GM21717 (cell line): Measurements from ENCODE around the gene EGR4.

ENCODE experiments used
- ATAC-seq: cut with Tn5 transposase; IDR thresholded peaks from one replicate; pipeline ENCODE4 v1.9.1; 2021; ENCODE audit warnings: mild to moderate bottlenecking, moderate library complexity; ENCODE audit not compliant: unreplicated experiment

EGR4 gene

DNA sequence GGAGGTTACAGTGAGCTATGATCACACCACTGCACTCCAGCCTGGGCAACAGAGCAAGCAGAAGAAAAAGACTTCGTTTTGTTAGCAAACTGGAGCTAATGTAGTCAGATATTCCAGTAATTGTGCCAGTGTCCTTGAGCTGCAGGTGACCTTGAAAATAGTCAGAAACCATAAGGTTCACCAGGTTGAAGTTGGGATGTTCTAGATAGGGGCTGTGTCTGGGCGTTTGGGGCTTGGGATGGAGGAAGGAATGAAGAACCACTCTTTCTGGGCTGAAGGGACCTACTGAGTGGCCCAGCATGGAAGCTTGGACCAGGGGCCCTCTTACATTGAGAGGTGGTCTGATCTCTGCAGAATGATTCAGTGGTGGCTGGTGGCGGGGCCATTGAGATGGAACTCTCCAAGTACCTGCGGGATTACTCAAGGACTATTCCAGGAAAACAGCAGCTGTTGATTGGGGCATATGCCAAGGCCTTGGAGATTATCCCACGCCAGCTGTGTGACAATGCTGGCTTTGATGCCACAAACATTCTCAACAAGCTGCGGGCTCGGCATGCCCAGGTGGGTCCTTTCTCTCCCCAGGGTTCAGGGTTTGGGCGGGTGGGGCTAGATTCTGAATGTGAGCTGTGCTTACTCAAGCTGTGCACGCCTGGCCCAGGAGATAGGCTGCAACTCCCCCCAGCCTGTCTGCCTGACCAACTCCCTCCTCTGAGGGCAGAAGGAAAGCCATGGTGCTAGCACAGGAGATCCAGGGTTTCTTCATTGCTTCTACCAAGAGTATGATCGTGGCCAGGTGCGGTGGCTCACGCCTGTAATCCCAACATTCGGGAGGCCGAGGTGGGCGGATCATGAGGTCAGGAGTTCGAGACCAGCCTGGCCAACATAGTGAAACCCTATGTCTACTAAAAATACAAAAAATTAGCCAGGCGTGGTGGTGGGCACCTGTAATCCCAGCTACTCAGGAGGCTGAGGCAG is 42.2 kb downstream of the EGR4 start:
- no peak for ATAC-seq

DNA sequence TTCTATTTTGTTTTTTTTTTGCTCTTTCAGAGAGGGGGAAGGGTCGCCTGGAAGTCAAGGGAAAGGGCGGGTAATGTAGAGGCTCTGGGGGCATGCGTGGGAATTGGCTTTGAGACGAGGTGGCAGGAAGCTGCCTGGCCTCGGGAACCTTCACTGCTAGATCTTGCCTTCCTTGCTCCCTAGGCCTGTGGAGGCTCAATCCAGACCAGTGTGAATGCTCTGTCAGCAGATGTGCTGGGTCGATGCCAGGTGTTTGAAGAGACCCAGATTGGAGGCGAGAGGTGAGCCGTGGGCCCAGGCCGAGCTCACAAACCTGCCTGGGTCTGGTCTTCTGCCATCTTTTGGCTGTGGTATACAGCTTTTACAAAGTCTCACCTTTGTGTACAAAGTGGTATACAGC is 43.7 kb downstream of the EGR4 start:
- ATAC-seq = no peak

DNA sequence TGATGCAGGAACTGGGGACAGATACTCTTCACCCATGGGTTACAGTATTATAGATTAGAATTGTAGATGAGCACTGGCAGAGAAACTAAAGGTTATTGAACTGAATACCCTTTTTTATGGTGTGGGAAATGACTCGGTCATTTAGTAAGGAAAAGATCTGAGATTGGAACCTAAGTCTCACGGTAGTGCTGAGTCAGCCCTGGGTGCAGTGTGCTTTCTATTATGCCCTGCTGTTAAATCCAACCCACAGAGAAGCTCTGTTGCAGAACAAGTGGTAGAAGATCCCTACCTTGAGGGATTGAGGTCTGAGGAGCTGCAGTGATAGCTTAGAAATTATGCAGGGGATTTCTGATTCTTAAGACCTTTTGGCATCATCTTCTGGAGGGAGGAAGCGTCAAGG is 46.5 kb downstream of the EGR4 start:
- ATAC-seq = no peak

DNA sequence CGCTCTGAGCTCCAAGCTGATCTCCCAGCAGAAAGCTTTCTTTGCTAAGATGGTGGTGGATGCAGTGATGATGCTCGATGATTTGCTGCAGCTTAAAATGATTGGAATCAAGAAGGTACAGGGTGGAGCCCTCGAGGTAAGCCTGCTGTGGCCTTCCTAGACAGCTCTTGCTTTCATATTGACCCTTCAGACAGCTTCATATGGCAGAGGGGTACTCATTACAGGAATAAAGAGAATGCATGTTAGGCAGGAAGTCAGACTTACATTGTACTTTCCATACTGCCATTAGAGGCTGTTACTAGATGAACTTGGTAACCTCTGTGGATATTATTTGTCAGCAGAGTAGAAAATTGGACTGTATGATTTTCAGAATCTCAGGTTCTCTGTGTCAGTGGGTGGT is 48.8 kb downstream of the EGR4 start:
- ATAC-seq = no peak

DNA sequence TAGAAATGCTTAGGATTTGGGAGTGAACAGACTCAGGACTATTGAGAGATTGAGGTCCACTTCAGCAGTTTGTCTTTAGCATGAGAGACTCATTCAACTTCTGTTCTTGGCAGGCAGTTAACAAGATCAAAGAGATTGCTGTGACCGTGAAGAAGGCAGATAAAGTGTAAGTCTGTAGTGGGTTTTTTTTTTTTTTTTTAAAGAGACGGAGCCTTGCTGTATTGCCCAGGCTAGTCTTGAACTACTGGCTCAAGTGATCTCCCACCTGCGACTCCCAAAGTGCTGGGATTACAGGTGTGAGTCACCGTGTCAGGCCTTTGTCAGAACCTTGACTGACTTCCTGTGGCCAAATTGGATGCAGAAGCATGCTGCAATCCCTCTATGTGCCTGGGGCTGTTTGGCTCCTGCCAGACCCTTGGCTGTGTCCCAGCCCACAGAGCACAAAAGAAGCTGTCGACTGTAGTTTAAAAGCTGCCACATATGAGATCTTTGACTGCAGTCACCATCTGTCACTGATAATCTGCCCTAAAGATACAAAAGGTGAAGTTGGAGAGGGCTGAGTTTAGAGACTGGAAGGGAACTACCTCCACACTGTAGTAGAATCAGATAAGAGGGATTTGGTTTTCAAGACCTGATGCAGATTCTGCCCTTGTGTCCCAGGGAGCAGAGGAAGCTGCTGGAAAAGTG is 49.3 kb downstream of the EGR4 start:
- ATAC-seq = no peak
